ENCODE results near the gene HNRNPA2B1.
"Not testable (repeated sequence)": the region's sequence is repeated elsewhere in the genome, so short reads cannot be mapped to it uniquely, and the experiment has no call there.

HNRNPA2B1 gene

DNA sequence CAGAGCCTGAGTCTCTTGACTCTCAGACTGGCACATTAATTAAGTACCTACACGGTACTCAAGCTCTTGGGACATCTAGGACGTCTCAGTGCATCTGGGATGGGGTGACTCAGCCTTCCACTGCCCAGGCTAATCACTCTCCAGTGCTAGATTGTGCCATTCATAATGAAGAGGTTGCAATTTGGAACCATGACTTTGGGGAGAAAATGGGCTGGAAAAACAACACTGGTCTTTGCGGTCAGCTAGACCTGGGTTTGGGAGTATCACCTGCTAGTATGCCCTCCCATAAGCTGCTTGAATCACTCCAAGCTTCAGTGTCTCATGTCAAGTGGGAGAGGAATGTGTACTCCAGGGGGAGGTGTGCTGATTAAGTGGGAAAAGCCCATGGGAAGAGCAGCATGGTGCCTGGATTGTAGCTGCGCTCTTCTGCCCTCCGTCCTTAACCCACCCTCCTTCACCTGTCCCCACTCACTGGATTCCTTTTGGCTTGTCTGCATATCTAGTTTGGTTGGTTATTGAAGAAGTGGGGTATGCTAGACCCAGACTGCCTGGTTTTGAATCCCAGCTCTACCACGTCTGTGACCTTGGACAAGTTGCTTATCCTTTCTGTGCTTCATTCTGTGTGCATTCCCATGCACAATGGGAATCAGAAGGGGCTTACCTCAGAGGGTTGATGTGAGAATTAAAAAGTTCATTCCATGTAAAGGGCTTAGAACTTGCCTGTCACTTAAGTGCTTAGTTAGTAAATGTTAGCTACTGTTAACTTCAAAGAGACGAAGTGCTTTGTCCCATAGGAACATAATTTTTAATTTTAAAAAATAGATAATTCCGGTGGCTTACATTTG is 44.8 kb downstream of the HNRNPA2B1 start:
- no peaks in the 10 kb centered on the region for H3K36me3 ChIP-seq (ENCODE audit: control insufficient read depth, insufficient read depth, low read length)
- no peak overlapping the region for H3K4ac ChIP-seq (ENCODE audit: low read depth, low read length)
- peak; percentile 87 for DNase-seq
- H3K79me1 ChIP-seq (ENCODE audit: low read length) = peaks cover 4% of the 10 kb centered on the region
- H3K79me2 ChIP-seq (ENCODE audit: control insufficient read depth, insufficient read depth, low read length) = peaks cover 64% of the 10 kb centered on the region
- H3K23ac ChIP-seq (ENCODE audit: low read length) = no peak overlapping the region
- no peak overlapping the region for H3K18ac ChIP-seq (ENCODE audit: low read length)
- H2BK15ac ChIP-seq (replicated peaks; ENCODE audit: low read depth) = no peak overlapping the region
- no peak overlapping the region for H3K4me2 ChIP-seq (ENCODE audit: low read length)
- no CpG with 5 or more reads among the region's 8 CpGs for WGBS (ENCODE audit: extremely low coverage, insufficient coverage, low lambda C conversion rate)
- no peak overlapping the region for H2BK5ac ChIP-seq (ENCODE audit: low read length)
- no peak overlapping the region for H2AK5ac ChIP-seq (ENCODE audit: low read length)
- no peak overlapping the region for H3K9ac ChIP-seq (ENCODE audit: low read length)
- H3K27ac ChIP-seq (ENCODE audit: low read depth, low read length) = no peak overlapping the region
- peak overlapping the region; percentile 38 for H3K56ac ChIP-seq (ENCODE audit: low read length)
- no peak overlapping the region for H4K8ac ChIP-seq (ENCODE audit: low read depth, low read length)
- no peak overlapping the region for H4K5ac ChIP-seq (ENCODE audit: low read length)
- H3K4me3 ChIP-seq (ENCODE audit: low read length) = no peak overlapping the region
- H2BK120ac ChIP-seq (ENCODE audit: low read depth, low read length) = no peak overlapping the region
- H3K27me3 ChIP-seq (ENCODE audit: insufficient read depth, low read length, poor library complexity) = no peaks in the 10 kb centered on the region
- peaks cover 13% of the 10 kb centered on the region for H3K4me1 ChIP-seq (ENCODE audit: control insufficient read depth, low read depth, low read length)

DNA sequence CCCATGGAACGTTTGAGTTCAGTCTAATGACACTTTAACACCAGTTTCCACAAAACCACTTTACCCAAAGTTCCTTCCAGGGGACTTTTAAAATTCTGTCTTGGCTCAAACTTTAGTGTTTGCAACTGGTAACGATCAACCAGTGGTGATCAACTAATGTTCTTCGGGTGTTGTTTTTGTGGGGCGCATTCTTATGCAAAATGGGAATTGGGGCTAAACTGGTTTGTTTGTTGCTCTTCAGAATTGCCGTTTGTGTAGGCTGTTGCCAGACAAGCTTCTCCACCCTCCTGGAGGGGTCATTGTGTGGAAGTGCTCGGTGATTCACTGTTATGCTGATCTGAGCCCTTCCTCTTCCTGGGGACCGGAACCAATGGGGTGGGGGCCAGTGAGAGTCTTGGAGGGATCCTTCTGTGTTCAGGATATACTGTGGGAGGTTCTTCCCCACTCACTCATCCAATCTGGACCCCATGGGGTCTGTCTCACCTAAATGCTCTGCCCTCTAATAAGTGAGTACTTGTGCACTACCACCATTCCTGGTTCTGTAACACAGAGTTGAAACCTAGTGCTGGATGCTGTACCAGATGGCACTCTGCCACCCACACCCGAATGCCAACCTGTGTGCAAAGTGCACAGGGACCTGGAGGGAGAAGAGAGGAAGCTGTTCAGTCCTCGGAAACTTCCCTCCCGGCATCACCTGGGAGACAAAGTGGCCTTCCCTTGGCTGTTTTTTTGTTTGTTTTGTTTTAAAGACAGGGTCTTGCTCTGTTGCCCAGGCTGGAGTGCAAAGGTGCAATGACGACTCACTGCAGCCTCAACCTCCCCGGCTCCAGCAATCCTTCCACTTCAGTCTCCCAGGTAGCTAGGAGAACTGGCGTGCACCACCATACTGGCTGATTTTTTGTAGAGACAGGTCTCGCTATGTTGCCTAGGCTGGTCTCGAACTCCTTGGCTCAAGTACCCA is 46.4 kb downstream of the HNRNPA2B1 start:
- Histone ChIP-seq H3K4me2 (ENCODE audit: low read length) (peak overlapping the region; percentile 38), H3K4ac (ENCODE audit: low read depth, low read length) (no peak overlapping the region), H3K9ac (ENCODE audit: low read length) (peak overlapping the region; percentile 59), H2BK120ac (ENCODE audit: low read depth, low read length) (no peak overlapping the region), H4K8ac (ENCODE audit: low read depth, low read length) (no peak overlapping the region), H3K27me3 (ENCODE audit: insufficient read depth, low read length, poor library complexity) (no peaks in the 10 kb centered on the region), H3K4me3 (ENCODE audit: low read length) (no peak overlapping the region), H3K18ac (ENCODE audit: low read length) (no peak overlapping the region), H4K5ac (ENCODE audit: low read length) (no peak overlapping the region), H3K4me1 (ENCODE audit: control insufficient read depth, low read depth, low read length) (peaks cover 12% of the 10 kb centered on the region), H3K23ac (ENCODE audit: low read length) (no peak overlapping the region), H2BK15ac (replicated peaks; ENCODE audit: low read depth) (no peak overlapping the region), H3K27ac (ENCODE audit: low read depth, low read length) (peak overlapping the region; percentile 51), H3K56ac (ENCODE audit: low read length) (peak overlapping the region; percentile 77), H3K79me2 (ENCODE audit: control insufficient read depth, insufficient read depth, low read length) (peaks cover 50% of the 10 kb centered on the region), H2BK5ac (ENCODE audit: low read length) (no peak overlapping the region), H3K36me3 (ENCODE audit: control insufficient read depth, insufficient read depth, low read length) (no peaks in the 10 kb centered on the region), H3K79me1 (ENCODE audit: low read length) (peaks cover 4% of the 10 kb centered on the region), H2AK5ac (ENCODE audit: low read length) (peak overlapping the region; percentile 5)
- DNase-seq = peak; percentile 87
- no CpG with 5 or more reads among the region's 15 CpGs for WGBS (ENCODE audit: extremely low coverage, insufficient coverage, low lambda C conversion rate)

DNA sequence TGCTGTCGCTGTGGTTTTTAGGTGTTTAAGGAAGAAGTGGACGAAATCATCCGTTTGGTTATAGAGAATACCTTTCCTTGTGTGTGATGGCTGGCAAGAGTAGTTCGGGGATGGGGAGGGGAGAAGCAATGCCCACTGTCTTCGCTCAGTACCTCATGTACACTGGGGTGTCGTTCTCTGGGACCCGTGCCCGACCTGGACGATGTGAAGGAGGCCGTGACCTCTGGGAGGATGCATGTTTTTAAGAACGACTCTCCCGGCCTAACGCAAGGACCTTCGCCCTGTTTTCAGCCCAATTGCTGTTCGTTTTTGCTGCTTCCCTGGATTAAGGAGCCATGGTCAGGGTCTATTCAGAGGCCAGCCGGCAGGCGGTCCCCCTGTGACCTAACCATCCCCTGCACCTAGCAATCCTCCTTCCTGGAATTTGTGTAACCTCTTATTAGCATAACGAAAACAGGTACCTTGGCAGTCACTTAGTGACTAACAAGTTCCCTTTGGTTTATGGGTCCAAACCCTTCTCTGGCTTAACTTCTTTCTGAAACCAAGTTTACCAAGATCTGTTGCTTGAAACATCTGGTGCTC is 47.2 kb downstream of the HNRNPA2B1 start:
- Histone ChIP-seq H3K27me3 (ENCODE audit: insufficient read depth, low read length, poor library complexity) (no peaks in the 10 kb centered on the region), H3K79me2 (ENCODE audit: control insufficient read depth, insufficient read depth, low read length) (peaks cover 42% of the 10 kb centered on the region)
- no CpG with 5 or more reads among the region's 18 CpGs for WGBS (ENCODE audit: extremely low coverage, insufficient coverage, low lambda C conversion rate)

DNA sequence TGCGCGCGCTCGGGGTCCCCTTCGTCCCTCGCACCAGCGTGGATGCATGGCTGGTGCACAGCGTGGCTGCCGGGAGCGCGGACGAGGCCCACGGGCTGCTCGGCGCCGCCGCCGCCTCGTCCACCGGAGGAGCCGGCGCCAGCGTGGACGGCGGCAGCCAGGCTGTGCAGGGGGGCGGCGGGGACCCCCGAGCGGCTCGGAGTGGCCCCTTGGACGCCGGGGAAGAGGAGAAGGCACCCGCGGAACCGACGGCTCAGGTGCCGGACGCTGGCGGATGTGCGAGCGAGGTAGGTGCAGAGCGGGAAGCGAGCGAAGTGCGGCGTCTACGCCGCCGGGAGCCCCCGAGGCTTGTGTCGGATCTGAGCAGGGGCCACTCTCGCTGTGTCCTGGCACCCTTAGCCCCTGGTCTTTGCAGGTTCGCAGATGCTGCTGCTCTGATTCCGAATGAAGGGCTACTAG is 47.7 kb downstream of the HNRNPA2B1 start:
- H2BK120ac ChIP-seq (ENCODE audit: low read depth, low read length); H4K8ac ChIP-seq (ENCODE audit: low read depth, low read length); H2BK15ac ChIP-seq (replicated peaks; ENCODE audit: low read depth); H4K5ac ChIP-seq (ENCODE audit: low read length); H3K4ac ChIP-seq (ENCODE audit: low read depth, low read length); H3K36me3 ChIP-seq (ENCODE audit: control insufficient read depth, insufficient read depth, low read length); H3K27me3 ChIP-seq (ENCODE audit: insufficient read depth, low read length, poor library complexity); H3K4me1 ChIP-seq (ENCODE audit: control insufficient read depth, low read depth, low read length); H3K79me1 ChIP-seq (ENCODE audit: low read length); H3K27ac ChIP-seq (ENCODE audit: low read depth, low read length); H3K23ac ChIP-seq (ENCODE audit: low read length); H2AK5ac ChIP-seq (ENCODE audit: low read length); H2BK5ac ChIP-seq (ENCODE audit: low read length): not testable (repeated sequence)
- Histone ChIP-seq H3K56ac (ENCODE audit: low read length) (peak overlapping the region; percentile 77), H3K18ac (ENCODE audit: low read length) (peak overlapping the region; percentile 8), H3K4me3 (ENCODE audit: low read length) (peak overlapping the region; percentile 64), H3K4me2 (ENCODE audit: low read length) (peak overlapping the region; percentile 38), H3K79me2 (ENCODE audit: control insufficient read depth, insufficient read depth, low read length) (peaks cover 37% of the 10 kb centered on the region), H3K9ac (ENCODE audit: low read length) (peak overlapping the region; percentile 59)
- peak; percentile 44 for DNase-seq
- no CpG with 5 or more reads among the region's 54 CpGs for WGBS (ENCODE audit: extremely low coverage, insufficient coverage, low lambda C conversion rate)

More for the DNA sequence above, 47.2 kb downstream of the HNRNPA2B1 start:
- DNase-seq = peak; percentile 76
- Histone ChIP-seq H3K4me3 (ENCODE audit: low read length) (peak overlapping the region; percentile 64), H3K9ac (ENCODE audit: low read length) (peak overlapping the region; percentile 59), H3K4me1 (ENCODE audit: control insufficient read depth, low read depth, low read length) (peaks cover 9% of the 10 kb centered on the region), H3K56ac (ENCODE audit: low read length) (peak overlapping the region; percentile 77), H3K23ac (ENCODE audit: low read length) (no peak overlapping the region), H3K18ac (ENCODE audit: low read length) (peak overlapping the region; percentile 8), H2BK5ac (ENCODE audit: low read length) (no peak overlapping the region), H2BK120ac (ENCODE audit: low read depth, low read length) (no peak overlapping the region), H2BK15ac (replicated peaks; ENCODE audit: low read depth) (no peak overlapping the region), H3K27ac (ENCODE audit: low read depth, low read length) (peak overlapping the region; percentile 51), H4K5ac (ENCODE audit: low read length) (no peak overlapping the region), H3K36me3 (ENCODE audit: control insufficient read depth, insufficient read depth, low read length) (no peaks in the 10 kb centered on the region), H3K79me1 (ENCODE audit: low read length) (no peaks in the 10 kb centered on the region), H3K4me2 (ENCODE audit: low read length) (peak overlapping the region; percentile 38), H2AK5ac (ENCODE audit: low read length) (no peak overlapping the region), H3K4ac (ENCODE audit: low read depth, low read length) (no peak overlapping the region), H4K8ac (ENCODE audit: low read depth, low read length) (no peak overlapping the region)

DNA sequence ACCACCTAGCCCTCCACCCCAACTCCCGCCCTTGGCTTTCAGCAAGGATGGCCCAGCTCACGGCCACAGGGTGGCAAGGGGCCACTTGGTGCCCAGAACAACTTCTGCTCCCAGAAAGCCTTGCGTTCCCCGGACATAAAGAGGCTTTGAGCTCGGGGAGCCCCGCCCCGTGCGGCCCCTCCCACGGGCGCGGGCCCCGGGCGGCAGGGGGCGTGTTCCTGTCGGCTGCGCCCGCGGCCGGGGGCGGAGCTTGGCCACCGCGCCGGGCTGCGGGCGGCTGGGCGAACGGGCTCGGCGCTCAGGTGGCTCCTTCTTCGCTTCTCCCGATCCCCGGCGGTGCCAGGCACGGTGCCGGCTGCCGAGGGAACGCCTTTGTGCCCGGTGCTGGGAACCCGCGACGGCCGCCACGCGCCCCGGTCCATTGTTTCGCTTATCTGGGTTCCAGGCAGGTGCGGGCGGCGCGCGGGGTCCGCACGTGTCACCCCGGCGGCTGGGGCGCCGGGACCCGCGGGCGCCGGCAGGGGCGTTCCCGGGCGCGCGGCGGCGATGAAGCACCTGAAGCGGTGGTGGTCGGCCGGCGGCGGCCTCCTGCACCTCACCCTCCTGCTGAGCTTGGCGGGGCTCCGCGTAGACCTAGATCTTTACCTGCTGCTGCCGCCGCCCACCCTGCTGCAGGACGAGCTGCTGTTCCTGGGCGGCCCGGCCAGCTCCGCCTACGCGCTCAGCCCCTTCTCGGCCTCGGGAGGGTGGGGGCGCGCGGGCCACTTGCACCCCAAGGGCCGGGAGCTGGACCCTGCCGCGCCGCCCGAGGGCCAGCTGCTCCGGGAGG is 48.4 kb downstream of the HNRNPA2B1 start, which contains the start of gene NFE2L3:
TSS of gene NFE2L3 (plus strand) at position 246 of the 829 bp plus-strand sequence. CDS start at position 547, 301 bp downstream.
- no CpG with 5 or more reads among the region's 95 CpGs for WGBS (ENCODE audit: extremely low coverage, insufficient coverage, low lambda C conversion rate)
- Histone ChIP-seq H3K79me2 (ENCODE audit: control insufficient read depth, insufficient read depth, low read length) (peaks cover 32% of the 10 kb centered on the region), H3K4me2 (ENCODE audit: low read length) (peak within 1 kb of the TSS; percentile 53), H3K79me1 (ENCODE audit: low read length) (no peaks in the 10 kb centered on the region), H3K18ac (ENCODE audit: low read length) (peak within 1 kb of the TSS; percentile 8), H2BK5ac (ENCODE audit: low read length) (no peak within 1 kb of the TSS), H3K56ac (ENCODE audit: low read length) (peak within 1 kb of the TSS; percentile 84), H2BK120ac (ENCODE audit: low read depth, low read length) (no peak within 1 kb of the TSS), H4K8ac (ENCODE audit: low read depth, low read length) (no peak within 1 kb of the TSS), H3K4ac (ENCODE audit: low read depth, low read length) (no peak within 1 kb of the TSS), H3K23ac (ENCODE audit: low read length) (no peak within 1 kb of the TSS), H3K4me1 (ENCODE audit: control insufficient read depth, low read depth, low read length) (peaks cover 9% of the 10 kb centered on the region), H3K27ac (ENCODE audit: low read depth, low read length) (no peak within 1 kb of the TSS), H3K36me3 (ENCODE audit: control insufficient read depth, insufficient read depth, low read length) (no peaks in the 10 kb centered on the region), H3K4me3 (ENCODE audit: low read length) (peak within 1 kb of the TSS; percentile 64), H4K5ac (ENCODE audit: low read length) (no peak within 1 kb of the TSS), H3K9ac (ENCODE audit: low read length) (peak within 1 kb of the TSS; percentile 65), H2BK15ac (replicated peaks; ENCODE audit: low read depth) (no peak within 1 kb of the TSS), H2AK5ac (ENCODE audit: low read length) (no peak within 1 kb of the TSS), H3K27me3 (ENCODE audit: insufficient read depth, low read length, poor library complexity) (no peaks in the 10 kb centered on the region)
- DNase-seq = peak; percentile 86
